Posterior cingulate gyrus (tissue), 11 donors: ENCODE data around the gene CCDC106.

ENCODE experiments used
- DNase-seq, 10 donors: peaks; one replicate each; pipeline versions ENCODE4 v3.0.0 to v3.0.0-alpha.2; 2020 to 2021; ENCODE audit warnings: mixed read lengths in 3 of 10
- intact Hi-C: fragments of 100-400 bp; cut with DNase I; formaldehyde crosslinking; loops from one replicate; pipeline ENCODE4 v1.15.1; 2023

Gene CCDC106

GRCh38 chr19:55633861-55634260 lies 14.2 kb upstream of the CCDC106 start:
- intact Hi-C loops = loop anchor here (5.0 kb wide), 1 partner anchor 117 kb away; no protein-coding TSS in a partner anchor
- DNase-seq = peak in 1 of 10 donors; percentile 18

DNA sequence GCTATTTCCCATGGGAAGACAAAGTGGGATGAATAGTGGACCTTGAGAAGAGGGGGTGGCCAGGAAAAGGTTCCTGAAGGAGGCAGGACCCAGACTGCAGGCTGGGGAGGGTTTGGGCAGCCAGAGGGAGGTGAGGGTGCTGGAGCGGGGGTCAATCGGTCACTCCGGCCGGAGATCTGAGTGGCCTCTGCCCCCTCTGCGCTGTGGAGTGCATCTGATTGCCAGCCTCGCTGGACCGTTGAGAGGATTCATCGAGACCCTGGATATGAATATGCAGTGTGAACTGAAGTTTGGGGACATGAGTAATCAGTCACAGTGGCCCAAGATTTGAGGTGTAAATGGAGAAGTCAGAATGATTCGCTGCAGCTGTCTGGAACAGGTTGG lies 12.7 kb upstream of the CCDC106 start:
- intact Hi-C loops = no loop called here
- DNase-seq = peak in 2 of 10 donors; percentile 48 to 71

- intact Hi-C loops = no loop called here
Observed at GRCh38 chr19:55635856-55636440, 12.1 kb upstream of the CCDC106 start.

DNA sequence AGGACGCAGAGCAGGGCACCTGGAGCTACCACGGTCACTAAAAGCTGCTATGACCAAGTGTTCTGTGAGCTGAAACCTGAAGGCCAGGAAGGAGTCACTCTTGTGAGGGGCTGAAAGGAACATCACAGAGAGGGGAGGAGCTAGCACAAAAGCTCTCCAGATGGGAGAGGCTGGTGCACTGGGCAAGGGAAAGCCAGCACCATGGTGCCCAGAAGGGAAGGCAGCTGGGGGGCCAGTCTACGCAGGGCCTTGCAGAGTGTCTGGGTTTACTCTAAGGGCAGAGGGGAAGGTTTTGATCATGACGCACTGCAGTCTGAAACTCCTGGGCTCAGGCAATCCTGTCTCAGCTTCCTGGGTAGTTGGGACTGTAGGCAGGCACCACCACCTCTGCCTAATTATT lies 11.3 kb upstream of the CCDC106 start:
- DNase-seq = peak in 2 of 10 donors; percentile 26 to 60
- intact Hi-C loops = no loop called here

More at GRCh38 chr19:55635856-55636440, 12.1 kb upstream of the CCDC106 start:
- DNase-seq = peak in 1 of 10 donors; percentile 63

DNA sequence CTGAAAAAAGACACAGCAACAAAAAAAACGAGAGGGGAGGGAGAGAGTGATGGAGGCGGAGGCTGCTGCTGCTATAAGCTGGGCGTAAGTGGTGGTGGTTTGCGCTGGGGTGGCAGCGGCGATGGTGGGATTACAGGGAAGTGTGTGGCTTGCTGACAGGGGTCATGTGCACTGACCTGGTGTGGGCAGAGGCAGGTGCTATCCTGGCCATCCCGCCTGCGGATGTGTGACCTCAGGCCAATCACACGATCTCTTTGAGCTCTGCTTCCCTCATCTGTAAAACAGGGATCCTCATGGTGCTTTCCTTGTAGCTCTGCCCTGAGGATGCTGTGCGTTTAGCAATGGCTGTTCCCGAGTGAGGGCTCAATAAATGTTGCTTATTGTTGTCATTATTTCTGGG lies 10.5 kb upstream of the CCDC106 start:
- DNase-seq = peak in 2 of 10 donors; percentile 27 to 72
- intact Hi-C loops = no loop called here

DNA sequence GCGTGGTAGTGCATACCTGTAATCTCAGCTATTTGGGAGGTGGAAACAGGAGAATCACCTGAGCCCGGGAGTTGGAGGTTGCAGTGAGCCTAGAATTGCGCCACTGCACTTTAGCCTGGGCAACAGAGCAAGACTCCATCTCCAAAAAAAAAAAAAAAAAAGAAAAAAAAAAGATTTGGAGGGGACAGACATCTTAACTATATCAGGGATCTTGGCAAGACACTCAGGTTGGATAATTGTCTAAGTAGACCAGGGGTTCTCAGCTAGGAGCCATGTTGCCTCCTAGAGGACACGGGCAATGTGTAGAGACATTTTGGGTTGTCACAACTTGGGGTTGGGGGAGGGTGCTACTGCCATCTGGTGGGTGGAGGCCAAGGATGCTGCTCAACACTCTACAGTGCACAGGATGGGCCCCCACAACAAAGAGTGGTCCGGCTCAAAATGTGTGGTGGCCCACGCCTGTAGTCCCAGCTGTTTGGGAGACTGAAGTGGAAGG lies 9.1 kb upstream of the CCDC106 start:
- DNase-seq = peak in 2 of 10 donors; percentile 70 to 83
- intact Hi-C loops = no loop called here

GRCh38 chr19:55640043-55640576 lies 7.9 kb upstream of the CCDC106 start:
- intact Hi-C loops = no loop called here
- DNase-seq = peak in 8 of 10 donors; percentile 45 to 95 (median 68)

- intact Hi-C loops = no loop called here
- DNase-seq = peak; percentile 49 to 94 (median 65)
Observed at GRCh38 chr19:55640577-55641425, 7.2 kb upstream of the CCDC106 start, which contains the start of gene ZNF580. ZNF580 (plus strand) TSS chr19:55641002; CDS start chr19:55642509, 1,507 bp downstream.

DNA sequence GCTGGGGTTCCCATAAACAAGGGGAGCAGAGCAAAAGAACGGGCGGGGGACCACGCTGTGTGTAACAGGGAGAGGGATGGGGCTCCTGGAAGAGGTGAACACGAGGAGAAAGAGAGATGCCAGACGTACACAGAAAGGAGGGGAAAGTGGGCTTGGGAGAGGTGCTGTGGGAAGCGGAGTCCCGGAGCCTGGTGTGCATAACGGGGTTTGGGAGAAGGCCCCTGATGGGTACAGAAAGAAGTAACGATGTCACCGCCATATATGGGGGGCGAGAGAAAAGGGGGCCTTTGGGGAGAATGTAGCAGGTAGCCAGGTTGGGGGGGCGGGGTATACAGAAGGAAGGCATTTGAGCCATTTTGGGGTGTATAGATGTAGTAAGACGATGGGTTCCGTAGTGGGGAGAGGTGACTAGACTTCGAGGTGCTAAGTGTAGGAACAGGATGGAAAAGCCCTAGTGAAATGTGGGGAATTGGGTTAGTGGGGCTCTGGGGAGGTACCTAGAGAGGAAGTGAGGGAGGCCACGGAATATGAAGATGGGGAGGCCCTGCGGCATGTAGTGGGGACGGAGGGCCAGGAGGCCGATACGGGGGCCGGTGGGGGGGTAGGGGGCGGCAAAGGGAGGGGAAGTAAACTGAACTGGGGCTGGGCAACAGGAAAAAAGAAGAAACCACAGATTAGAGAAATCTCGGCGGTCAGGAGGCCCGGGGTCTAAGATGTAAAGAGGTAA lies 6.4 kb upstream of the CCDC106 start:
- DNase-seq = peak in 1 of 10 donors; percentile 12
- intact Hi-C loops = no loop called here

DNA sequence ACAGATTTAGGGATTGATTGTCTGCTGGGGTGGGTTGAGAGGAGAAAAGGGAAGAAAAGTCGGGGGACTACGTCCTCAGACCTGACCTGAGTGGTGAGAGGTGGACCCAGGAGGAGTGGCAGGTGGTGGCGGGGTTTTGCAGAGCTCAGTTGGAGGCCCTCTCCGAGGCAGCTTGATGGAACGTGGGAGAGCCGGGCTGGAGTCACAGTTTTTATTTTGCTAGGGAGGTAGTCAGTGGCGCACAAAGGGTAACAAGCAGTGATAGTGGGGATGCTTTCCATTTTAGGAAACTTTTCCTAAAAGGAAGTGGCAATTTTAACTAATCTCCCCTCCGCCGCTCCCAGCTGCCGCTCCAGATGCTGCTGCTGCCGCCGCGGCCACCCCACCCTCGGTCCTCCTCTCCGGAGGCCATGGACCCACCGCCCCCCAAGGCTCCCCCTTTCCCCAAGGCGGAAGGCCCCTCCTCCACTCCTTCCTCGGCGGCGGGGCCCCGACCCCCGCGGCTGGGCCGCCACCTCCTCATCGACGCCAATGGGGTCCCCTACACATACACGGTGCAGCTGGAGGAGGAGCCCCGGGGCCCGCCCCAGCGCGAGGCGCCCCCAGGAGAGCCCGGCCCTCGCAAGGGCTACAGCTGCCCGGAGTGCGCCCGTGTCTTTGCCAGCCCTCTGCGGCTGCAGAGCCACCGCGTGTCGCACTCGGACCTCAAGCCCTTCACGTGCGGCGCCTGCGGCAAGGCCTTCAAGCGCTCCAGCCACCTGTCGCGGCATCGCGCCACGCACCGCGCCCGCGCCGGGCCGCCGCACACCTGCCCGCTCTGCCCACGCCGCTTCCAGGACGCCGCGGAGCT lies 5.6 kb upstream of the CCDC106 start:
- intact Hi-C loops = no loop called here
- DNase-seq = peak in 2 of 10 donors; percentile 76 to 85

DNA sequence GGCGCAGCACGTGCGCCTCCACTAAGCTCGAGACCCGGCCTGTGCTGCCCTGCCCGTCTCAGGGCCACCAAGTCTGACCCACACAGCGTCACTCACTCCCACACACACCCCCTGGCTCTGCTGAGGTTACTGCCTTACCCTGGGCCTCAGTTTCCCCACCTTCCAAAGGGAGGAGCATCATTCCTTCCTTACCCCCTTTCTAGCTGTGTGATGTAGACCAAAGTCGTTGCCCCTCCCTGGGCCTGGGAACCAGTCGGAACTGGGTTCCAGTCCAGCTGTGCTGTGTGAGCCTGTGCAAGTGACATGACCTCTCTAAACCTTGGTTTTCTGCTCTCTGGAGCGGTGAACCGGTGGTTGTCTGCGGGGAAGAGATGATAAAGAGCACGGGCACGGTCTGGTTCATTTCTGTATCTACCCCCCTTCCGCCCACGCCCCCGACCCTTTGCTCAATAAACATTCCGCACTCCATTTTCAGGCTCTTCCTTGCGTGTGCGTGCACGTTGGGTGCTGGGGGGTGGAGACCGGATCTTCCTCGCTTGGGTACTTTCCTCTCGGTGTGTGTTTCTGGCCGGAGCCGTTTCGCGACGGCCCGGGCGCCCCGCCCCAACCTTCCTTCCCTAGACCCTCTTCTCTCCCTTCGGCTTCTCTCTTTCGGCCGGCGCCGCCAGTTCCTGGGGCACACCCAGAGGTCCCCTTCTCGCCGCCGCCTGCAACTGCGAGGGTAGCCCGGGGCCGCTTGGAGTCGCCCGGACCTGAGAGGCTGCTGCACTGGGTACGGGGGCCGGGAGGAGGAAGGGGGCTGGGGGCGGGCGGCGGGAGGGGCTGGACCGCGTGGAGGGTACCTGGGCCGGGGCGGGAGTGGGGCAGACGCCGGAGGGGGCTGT lies 4.8 kb upstream of the CCDC106 start, which contains the start of gene ZNF581:
TSS of gene ZNF581 (plus strand) at position 647 of the 884 bp plus-strand sequence. CDS start 923 bp downstream, outside the sequence.
- peak; percentile 55 to 96 (median 74) for DNase-seq
- intact Hi-C loops = no loop called here

DNA sequence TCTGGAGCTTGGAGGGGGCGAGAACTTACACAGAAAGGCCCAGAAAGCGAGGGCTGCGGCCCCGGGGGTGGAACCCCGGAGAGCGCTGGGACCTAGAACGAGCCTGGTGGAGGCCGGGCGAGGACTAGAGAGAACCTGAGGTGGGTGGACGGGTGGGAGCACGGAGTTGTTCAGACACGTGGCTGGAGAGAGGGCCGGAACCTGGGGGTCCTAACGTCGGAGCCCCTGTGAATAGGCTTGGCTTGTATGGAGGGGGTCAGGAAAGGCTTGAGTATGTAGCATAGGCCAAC lies 4.2 kb upstream of the CCDC106 start:
- intact Hi-C loops = no loop called here
- DNase-seq = no peak

DNA sequence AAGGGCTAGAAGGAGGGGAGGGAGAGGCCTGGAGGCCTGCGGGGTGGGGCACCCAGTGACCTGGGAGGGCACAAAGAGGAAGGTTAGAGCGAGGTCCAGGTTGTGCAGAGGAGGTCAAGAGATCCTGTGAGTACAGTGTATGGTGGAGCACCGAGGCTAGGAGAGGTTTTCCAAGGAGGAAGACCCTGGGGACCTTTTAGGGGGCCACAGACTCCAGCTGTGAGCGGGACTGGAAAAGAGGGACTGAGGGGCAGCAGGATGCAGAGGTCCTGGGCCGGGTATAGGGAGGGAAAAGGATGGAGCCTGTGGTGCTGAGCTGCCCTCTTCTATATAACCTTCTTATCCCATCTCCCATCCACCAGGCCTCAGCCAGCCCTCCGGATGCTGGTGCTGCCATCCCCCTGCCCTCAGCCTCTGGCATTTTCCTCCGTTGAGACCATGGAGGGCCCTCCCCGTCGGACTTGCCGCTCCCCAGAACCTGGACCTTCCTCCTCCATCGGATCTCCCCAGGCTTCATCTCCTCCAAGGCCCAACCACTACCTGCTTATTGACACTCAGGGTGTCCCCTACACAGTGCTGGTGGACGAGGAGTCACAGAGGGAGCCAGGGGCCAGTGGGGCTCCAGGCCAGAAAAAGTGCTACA lies 3.7 kb upstream of the CCDC106 start:
- intact Hi-C loops = no loop called here
- peak in 2 of 10 donors; percentile 49 to 52 for DNase-seq

GRCh38 chr19:55644842-55645511 lies 3.0 kb upstream of the CCDC106 start:
- DNase-seq = peak in 1 of 10 donors; percentile 74
- intact Hi-C loops = no loop called here

GRCh38 chr19:55645512-55645881 lies 2.5 kb upstream of the CCDC106 start:
- intact Hi-C loops = no loop called here
- DNase-seq = peak in 2 of 10 donors; percentile 31 to 43

GRCh38 chr19:55646889-55647731 lies 902 bp upstream of the CCDC106 start:
- intact Hi-C loops = no loop called here
- peak in 2 of 10 donors; percentile 32 to 42 for DNase-seq
